ENCODE data around the gene GLRA1.

DNA sequence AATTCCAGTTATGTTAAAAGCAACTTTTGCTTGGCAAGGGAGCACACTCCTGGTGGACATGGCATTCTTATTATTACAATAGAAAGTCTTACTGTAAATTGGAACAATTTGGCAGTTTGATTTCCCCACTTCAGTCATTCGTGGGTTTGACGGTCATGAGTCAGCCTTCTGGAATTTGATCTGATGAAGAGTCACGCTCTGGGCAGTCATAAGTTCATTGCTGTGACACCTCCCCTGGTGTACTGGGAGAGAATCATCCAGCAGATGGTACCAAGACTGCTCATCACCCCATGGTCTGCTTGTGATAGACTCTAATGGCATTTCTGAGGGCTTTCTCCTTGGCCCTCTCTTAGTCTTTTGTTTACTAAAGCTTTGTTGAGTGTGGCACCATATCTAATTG, 53.8 kb downstream of the GLRA1 start:
- TF ChIP-seq, protein P1, sequence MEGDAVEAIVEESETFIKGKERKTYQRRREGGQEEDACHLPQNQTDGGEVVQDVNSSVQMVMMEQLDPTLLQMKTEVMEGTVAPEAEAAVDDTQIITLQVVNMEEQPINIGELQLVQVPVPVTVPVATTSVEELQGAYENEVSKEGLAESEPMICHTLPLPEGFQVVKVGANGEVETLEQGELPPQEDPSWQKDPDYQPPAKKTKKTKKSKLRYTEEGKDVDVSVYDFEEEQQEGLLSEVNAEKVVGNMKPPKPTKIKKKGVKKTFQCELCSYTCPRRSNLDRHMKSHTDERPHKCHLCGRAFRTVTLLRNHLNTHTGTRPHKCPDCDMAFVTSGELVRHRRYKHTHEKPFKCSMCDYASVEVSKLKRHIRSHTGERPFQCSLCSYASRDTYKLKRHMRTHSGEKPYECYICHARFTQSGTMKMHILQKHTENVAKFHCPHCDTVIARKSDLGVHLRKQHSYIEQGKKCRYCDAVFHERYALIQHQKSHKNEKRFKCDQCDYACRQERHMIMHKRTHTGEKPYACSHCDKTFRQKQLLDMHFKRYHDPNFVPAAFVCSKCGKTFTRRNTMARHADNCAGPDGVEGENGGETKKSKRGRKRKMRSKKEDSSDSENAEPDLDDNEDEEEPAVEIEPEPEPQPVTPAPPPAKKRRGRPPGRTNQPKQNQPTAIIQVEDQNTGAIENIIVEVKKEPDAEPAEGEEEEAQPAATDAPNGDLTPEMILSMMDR (IDR thresholded peaks at IDR 0.05) = no peak
- no peak for TF ChIP-seq POLR2AphosphoS5 (IDR thresholded peaks at IDR 0.05)

Data from esophagus muscularis mucosa (tissue), 3 donors.